ENCODE results near the gene SLC24A4. TPM values are rescaled to one million over a fixed set of nuclear protein-coding genes. Genes with fewer than 3 reads are reported as not detected.

The SLC24A4 gene
- polyA plus RNA-seq, 1 donor, result 0.54 TPM

GRCh38 chr14:92511453-92512238 is 188.7 kb downstream of the SLC24A4 start:
- H3K27me3 ChIP-seq (ENCODE audit: control insufficient read depth, insufficient read depth, low read length), result no peaks in the 10 kb centered on the region
- no peak overlapping the region for H3K4me3 ChIP-seq (ENCODE audit: low read length)
- peaks cover 7% of the 10 kb centered on the region for H3K4me1 ChIP-seq (ENCODE audit: control insufficient read depth, insufficient read depth, low read length)
- no CpG with 5 or more reads among the region's 6 CpGs for WGBS (ENCODE audit: insufficient coverage, low lambda C conversion rate)
- peak; percentile 29 to 69 for DNase-seq
- H3K36me3 ChIP-seq (ENCODE audit: control insufficient read depth, insufficient read depth, low read length), result no peaks in the 10 kb centered on the region
- H3K27ac ChIP-seq (ENCODE audit: low read length), result no peak overlapping the region
- peaks cover 3% of the 10 kb centered on the region for H3K9me3 ChIP-seq (ENCODE audit: control insufficient read depth, low read depth, low read length)

GRCh38 chr14:92512807-92513203 is 189.8 kb downstream of the SLC24A4 start:
- no peak for DNase-seq

GRCh38 chr14:92513204-92513965 is 190.4 kb downstream of the SLC24A4 start, which contains the start of gene RIN3:
RIN3 (plus strand) TSS chr14:92513781; CDS start chr14:92513933, 152 bp downstream.
- H3K27ac ChIP-seq (ENCODE audit: low read length), result peak within 1 kb of the TSS; percentile 33
- H3K4me1 ChIP-seq (ENCODE audit: control insufficient read depth, insufficient read depth, low read length), result peaks cover 7% of the 10 kb centered on the region
- no CpG with 5 or more reads among the region's 79 CpGs for WGBS (ENCODE audit: insufficient coverage, low lambda C conversion rate)
- peak; percentile 29 to 74 for DNase-seq
- no peaks in the 10 kb centered on the region for H3K27me3 ChIP-seq (ENCODE audit: control insufficient read depth, insufficient read depth, low read length)
- H3K36me3 ChIP-seq (ENCODE audit: control insufficient read depth, insufficient read depth, low read length), result no peaks in the 10 kb centered on the region
- H3K4me3 ChIP-seq (ENCODE audit: low read length), result peak within 1 kb of the TSS; percentile 74
- H3K9me3 ChIP-seq (ENCODE audit: control insufficient read depth, low read depth, low read length), result peaks cover 3% of the 10 kb centered on the region

More at GRCh38 chr14:92512807-92513203, 189.8 kb downstream of the SLC24A4 start:
- Histone ChIP-seq H3K4me1 (ENCODE audit: control insufficient read depth, insufficient read depth, low read length) (peaks cover 7% of the 10 kb centered on the region), H3K9me3 (ENCODE audit: control insufficient read depth, low read depth, low read length) (peaks cover 3% of the 10 kb centered on the region), H3K27me3 (ENCODE audit: control insufficient read depth, insufficient read depth, low read length) (no peaks in the 10 kb centered on the region), H3K27ac (ENCODE audit: low read length) (peak overlapping the region; percentile 33), H3K36me3 (ENCODE audit: control insufficient read depth, insufficient read depth, low read length) (no peaks in the 10 kb centered on the region), H3K4me3 (ENCODE audit: low read length) (peak overlapping the region; percentile 74)
- WGBS (ENCODE audit: insufficient coverage, low lambda C conversion rate), result no CpG with 5 or more reads among the region's 9 CpGs

GRCh38 chr14:92513966-92514843 is 191.2 kb downstream of the SLC24A4 start:
- Histone ChIP-seq H3K27me3 (ENCODE audit: control insufficient read depth, insufficient read depth, low read length) (no peaks in the 10 kb centered on the region), H3K4me1 (ENCODE audit: control insufficient read depth, insufficient read depth, low read length) (peaks cover 7% of the 10 kb centered on the region), H3K36me3 (ENCODE audit: control insufficient read depth, insufficient read depth, low read length) (no peaks in the 10 kb centered on the region), H3K4me3 (ENCODE audit: low read length) (peak overlapping the region; percentile 74), H3K27ac (ENCODE audit: low read length) (peak overlapping the region; percentile 26), H3K9me3 (ENCODE audit: control insufficient read depth, low read depth, low read length) (peaks cover 3% of the 10 kb centered on the region)
- WGBS (ENCODE audit: insufficient coverage, low lambda C conversion rate), result no CpG with 5 or more reads among the region's 81 CpGs
- DNase-seq, result peak in 1 of 2 donors; percentile 69

- H3K4me3 ChIP-seq (ENCODE audit: low read length), result peak overlapping the region; percentile 74
- WGBS (ENCODE audit: insufficient coverage, low lambda C conversion rate), result 100% methylated on average over 2 of the region's 15 CpGs
- H3K9me3 ChIP-seq (ENCODE audit: control insufficient read depth, low read depth, low read length), result peaks cover 3% of the 10 kb centered on the region
- no peaks in the 10 kb centered on the region for H3K36me3 ChIP-seq (ENCODE audit: control insufficient read depth, insufficient read depth, low read length)
- peaks cover 7% of the 10 kb centered on the region for H3K4me1 ChIP-seq (ENCODE audit: control insufficient read depth, insufficient read depth, low read length)
- DNase-seq, result no peak
- H3K27me3 ChIP-seq (ENCODE audit: control insufficient read depth, insufficient read depth, low read length), result no peaks in the 10 kb centered on the region
- peak overlapping the region; percentile 26 for H3K27ac ChIP-seq (ENCODE audit: low read length)
Observed at GRCh38 chr14:92514844-92515514, 192.0 kb downstream of the SLC24A4 start.

GRCh38 chr14:92515546-92516343 is 192.8 kb downstream of the SLC24A4 start:
- Histone ChIP-seq H3K27ac (ENCODE audit: low read length) (no peak overlapping the region), H3K36me3 (ENCODE audit: control insufficient read depth, insufficient read depth, low read length) (no peaks in the 10 kb centered on the region), H3K9me3 (ENCODE audit: control insufficient read depth, low read depth, low read length) (peaks cover 3% of the 10 kb centered on the region), H3K4me1 (ENCODE audit: control insufficient read depth, insufficient read depth, low read length) (peaks cover 7% of the 10 kb centered on the region), H3K27me3 (ENCODE audit: control insufficient read depth, insufficient read depth, low read length) (no peaks in the 10 kb centered on the region), H3K4me3 (ENCODE audit: low read length) (no peak overlapping the region)
- no CpG with 5 or more reads among the region's 5 CpGs for WGBS (ENCODE audit: insufficient coverage, low lambda C conversion rate)
- DNase-seq, result no peak

- Histone ChIP-seq H3K27me3 (ENCODE audit: control insufficient read depth, insufficient read depth, low read length) (no peaks in the 10 kb centered on the region), H3K4me3 (ENCODE audit: low read length) (no peak overlapping the region), H3K4me1 (ENCODE audit: control insufficient read depth, insufficient read depth, low read length) (peaks cover 7% of the 10 kb centered on the region), H3K36me3 (ENCODE audit: control insufficient read depth, insufficient read depth, low read length) (no peaks in the 10 kb centered on the region), H3K9me3 (ENCODE audit: control insufficient read depth, low read depth, low read length) (peaks cover 3% of the 10 kb centered on the region), H3K27ac (ENCODE audit: low read length) (no peak overlapping the region)
- no peak for DNase-seq
- no CpG with 5 or more reads among the region's 4 CpGs for WGBS (ENCODE audit: insufficient coverage, low lambda C conversion rate)
Observed at GRCh38 chr14:92516344-92516965, 193.5 kb downstream of the SLC24A4 start.

GRCh38 chr14:92516966-92517506 is 194.1 kb downstream of the SLC24A4 start:
- DNase-seq, result no peak
- no peak overlapping the region for H3K27ac ChIP-seq (ENCODE audit: low read length)
- no peak overlapping the region for H3K4me3 ChIP-seq (ENCODE audit: low read length)
- H3K4me1 ChIP-seq (ENCODE audit: control insufficient read depth, insufficient read depth, low read length), result peaks cover 7% of the 10 kb centered on the region
- peaks cover 3% of the 10 kb centered on the region for H3K9me3 ChIP-seq (ENCODE audit: control insufficient read depth, low read depth, low read length)
- no peaks in the 10 kb centered on the region for H3K36me3 ChIP-seq (ENCODE audit: control insufficient read depth, insufficient read depth, low read length)
- WGBS (ENCODE audit: insufficient coverage, low lambda C conversion rate), result no CpG with 5 or more reads among the region's 5 CpGs
- H3K27me3 ChIP-seq (ENCODE audit: control insufficient read depth, insufficient read depth, low read length), result no peaks in the 10 kb centered on the region

- no peaks in the 10 kb centered on the region for H3K27me3 ChIP-seq (ENCODE audit: control insufficient read depth, insufficient read depth, low read length)
- H3K4me1 ChIP-seq (ENCODE audit: control insufficient read depth, insufficient read depth, low read length), result peaks cover 6% of the 10 kb centered on the region
- no peak overlapping the region for H3K27ac ChIP-seq (ENCODE audit: low read length)
- H3K9me3 ChIP-seq (ENCODE audit: control insufficient read depth, low read depth, low read length), result peaks cover 3% of the 10 kb centered on the region
- WGBS (ENCODE audit: insufficient coverage, low lambda C conversion rate), result no CpG with 5 or more reads among the region's 2 CpGs
- H3K36me3 ChIP-seq (ENCODE audit: control insufficient read depth, insufficient read depth, low read length), result no peaks in the 10 kb centered on the region
- no peak overlapping the region for H3K4me3 ChIP-seq (ENCODE audit: low read length)
- no peak for DNase-seq
Observed at GRCh38 chr14:92517761-92518160, 194.8 kb downstream of the SLC24A4 start.
